ENCODE results near the gene DNAJC11. TPM values are rescaled to one million over a fixed set of nuclear protein-coding genes. Genes with fewer than 3 reads are reported as not detected.

The DNAJC11 gene
- total RNA-seq, 1 experiment from 2014 or later, result 102 TPM

DNA sequence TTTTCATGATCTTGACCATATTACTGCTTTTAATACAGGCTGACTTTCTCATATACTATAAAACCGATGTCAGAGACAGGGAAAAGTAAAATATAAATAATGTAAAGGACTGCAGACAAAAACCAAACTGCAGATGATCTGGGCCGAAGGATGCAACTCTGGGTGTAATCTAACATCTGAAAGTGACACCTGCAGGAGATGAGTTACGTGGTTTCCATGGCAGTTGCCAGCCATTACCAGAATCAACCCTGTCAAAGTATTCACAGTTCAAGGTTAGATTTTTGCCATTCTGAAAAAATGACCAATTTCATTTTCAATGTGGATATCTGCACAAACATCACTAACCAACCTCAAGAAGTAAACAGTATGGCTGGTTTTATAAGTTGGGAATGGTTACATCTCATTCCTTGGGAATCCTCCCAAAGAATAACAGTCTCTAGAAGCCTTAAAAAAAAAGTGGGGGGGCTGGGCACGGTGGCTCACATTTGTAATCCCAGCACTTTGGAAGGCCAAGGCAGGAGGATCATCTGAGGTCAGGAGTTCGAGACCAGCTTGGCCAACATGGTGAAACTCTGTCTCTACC is 27.7 kb downstream of the DNAJC11 start:
- Mint-ChIP-seq H3K4me3 (no peak overlapping the region), H3K9me3 (peaks cover 5% of the 10 kb centered on the region), H3K36me3 (peaks cover 80% of the 10 kb centered on the region), H3K4me1 (no peaks in the 10 kb centered on the region), H3K27me3 (ENCODE audit: low read depth) (no peaks in the 10 kb centered on the region), H3K27ac (no peak overlapping the region)
- ATAC-seq (no peak), DNase-seq (ENCODE audit: low spot score) (no peak)
- POLR2A ChIA-PET, result no interaction called here
- CTCF ChIA-PET, result interaction anchor here (0.6 to 1.5 kb wide), 2 partner anchors 21 to 28 kb away, joined by 3 read pairs; partner anchors contain the start of gene DNAJC11
- TF ChIP-seq ZNF121 (CRISPR knock-in tag; IDR thresholded peaks at IDR 0.05), result no peak
- TF ChIP-seq, protein P1, sequence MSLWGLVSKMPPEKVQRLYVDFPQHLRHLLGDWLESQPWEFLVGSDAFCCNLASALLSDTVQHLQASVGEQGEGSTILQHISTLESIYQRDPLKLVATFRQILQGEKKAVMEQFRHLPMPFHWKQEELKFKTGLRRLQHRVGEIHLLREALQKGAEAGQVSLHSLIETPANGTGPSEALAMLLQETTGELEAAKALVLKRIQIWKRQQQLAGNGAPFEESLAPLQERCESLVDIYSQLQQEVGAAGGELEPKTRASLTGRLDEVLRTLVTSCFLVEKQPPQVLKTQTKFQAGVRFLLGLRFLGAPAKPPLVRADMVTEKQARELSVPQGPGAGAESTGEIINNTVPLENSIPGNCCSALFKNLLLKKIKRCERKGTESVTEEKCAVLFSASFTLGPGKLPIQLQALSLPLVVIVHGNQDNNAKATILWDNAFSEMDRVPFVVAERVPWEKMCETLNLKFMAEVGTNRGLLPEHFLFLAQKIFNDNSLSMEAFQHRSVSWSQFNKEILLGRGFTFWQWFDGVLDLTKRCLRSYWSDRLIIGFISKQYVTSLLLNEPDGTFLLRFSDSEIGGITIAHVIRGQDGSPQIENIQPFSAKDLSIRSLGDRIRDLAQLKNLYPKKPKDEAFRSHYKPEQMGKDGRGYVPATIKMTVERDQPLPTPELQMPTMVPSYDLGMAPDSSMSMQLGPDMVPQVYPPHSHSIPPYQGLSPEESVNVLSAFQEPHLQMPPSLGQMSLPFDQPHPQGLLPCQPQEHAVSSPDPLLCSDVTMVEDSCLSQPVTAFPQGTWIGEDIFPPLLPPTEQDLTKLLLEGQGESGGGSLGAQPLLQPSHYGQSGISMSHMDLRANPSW (CRISPR knock-in tag; conservative IDR thresholded peaks at IDR 0.05; ENCODE audit: low read depth), result no peak
- no peak for TF ChIP-seq RORB (CRISPR knock-in tag; IDR thresholded peaks at IDR 0.05)
- TF ChIP-seq, protein P2, sequence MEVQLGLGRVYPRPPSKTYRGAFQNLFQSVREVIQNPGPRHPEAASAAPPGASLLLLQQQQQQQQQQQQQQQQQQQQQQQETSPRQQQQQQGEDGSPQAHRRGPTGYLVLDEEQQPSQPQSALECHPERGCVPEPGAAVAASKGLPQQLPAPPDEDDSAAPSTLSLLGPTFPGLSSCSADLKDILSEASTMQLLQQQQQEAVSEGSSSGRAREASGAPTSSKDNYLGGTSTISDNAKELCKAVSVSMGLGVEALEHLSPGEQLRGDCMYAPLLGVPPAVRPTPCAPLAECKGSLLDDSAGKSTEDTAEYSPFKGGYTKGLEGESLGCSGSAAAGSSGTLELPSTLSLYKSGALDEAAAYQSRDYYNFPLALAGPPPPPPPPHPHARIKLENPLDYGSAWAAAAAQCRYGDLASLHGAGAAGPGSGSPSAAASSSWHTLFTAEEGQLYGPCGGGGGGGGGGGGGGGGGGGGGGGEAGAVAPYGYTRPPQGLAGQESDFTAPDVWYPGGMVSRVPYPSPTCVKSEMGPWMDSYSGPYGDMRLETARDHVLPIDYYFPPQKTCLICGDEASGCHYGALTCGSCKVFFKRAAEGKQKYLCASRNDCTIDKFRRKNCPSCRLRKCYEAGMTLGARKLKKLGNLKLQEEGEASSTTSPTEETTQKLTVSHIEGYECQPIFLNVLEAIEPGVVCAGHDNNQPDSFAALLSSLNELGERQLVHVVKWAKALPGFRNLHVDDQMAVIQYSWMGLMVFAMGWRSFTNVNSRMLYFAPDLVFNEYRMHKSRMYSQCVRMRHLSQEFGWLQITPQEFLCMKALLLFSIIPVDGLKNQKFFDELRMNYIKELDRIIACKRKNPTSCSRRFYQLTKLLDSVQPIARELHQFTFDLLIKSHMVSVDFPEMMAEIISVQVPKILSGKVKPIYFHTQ (CRISPR knock-in tag; IDR thresholded peaks at IDR 0.05), result no peak
- no peak for TF ChIP-seq ZNF263 (CRISPR knock-in tag; IDR thresholded peaks at IDR 0.05; ENCODE audit: low read depth)
- TF ChIP-seq ZNF138 (CRISPR knock-in tag; conservative IDR thresholded peaks at IDR 0.05), result no peak
- TF ChIP-seq, protein P3, sequence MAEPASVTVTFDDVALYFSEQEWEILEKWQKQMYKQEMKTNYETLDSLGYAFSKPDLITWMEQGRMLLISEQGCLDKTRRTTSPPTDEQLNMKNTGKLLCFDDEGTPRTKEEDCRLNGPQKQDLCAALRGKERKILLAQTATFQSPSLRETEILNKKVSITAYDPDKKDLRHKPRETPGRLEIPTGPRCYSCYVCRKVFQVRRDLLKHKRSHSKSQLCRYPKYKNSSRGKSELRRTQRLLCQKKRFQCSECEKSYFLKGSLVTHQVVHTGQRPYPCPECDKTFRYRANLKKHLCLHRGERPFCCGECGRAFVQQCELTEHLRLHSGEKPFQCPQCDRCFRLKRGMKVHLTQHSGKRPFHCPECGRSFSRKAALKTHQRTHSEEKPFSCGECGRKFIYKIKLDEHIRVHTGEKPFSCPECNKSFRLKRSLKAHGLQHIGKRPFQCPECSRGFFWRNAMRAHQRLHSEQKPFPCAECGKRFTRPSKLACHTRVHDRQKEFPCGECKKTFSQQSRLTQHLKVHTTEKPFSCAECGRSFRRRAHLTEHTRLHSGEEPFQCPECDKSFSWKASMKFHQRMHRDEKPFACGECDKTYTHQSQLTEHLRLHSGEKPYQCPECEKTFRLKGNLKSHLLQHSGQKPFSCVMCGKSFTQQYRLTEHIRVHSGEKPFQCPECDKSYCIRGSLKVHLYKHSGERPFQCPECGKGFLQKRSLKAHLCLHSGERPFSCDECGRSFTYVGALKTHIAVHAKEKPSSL (CRISPR knock-in tag; conservative IDR thresholded peaks at IDR 0.05), result no peak
- no peak for TF ChIP-seq TEAD1 (CRISPR knock-in tag; IDR thresholded peaks at IDR 0.05)
- no peak for TF ChIP-seq TEAD4 (CRISPR knock-in tag; IDR thresholded peaks at IDR 0.05)
- TF ChIP-seq IRF2 (CRISPR knock-in tag; IDR thresholded peaks at IDR 0.05; ENCODE audit: borderline replicate concordance, low read depth), result no peak
- TF ChIP-seq, protein P4, sequence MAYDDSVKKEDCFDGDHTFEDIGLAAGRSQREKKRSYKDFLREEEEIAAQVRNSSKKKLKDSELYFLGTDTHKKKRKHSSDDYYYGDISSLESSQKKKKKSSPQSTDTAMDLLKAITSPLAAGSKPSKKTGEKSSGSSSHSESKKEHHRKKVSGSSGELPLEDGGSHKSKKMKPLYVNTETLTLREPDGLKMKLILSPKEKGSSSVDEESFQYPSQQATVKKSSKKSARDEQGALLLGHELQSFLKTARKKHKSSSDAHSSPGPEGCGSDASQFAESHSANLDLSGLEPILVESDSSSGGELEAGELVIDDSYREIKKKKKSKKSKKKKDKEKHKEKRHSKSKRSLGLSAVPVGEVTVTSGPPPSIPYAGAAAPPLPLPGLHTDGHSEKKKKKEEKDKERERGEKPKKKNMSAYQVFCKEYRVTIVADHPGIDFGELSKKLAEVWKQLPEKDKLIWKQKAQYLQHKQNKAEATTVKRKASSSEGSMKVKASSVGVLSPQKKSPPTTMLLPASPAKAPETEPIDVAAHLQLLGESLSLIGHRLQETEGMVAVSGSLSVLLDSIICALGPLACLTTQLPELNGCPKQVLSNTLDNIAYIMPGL (CRISPR knock-in tag; IDR thresholded peaks at IDR 0.05), result no peak
- TF ChIP-seq MXD4 (CRISPR knock-in tag; IDR thresholded peaks at IDR 0.05; ENCODE audit: borderline replicate concordance), result no peak

DNA sequence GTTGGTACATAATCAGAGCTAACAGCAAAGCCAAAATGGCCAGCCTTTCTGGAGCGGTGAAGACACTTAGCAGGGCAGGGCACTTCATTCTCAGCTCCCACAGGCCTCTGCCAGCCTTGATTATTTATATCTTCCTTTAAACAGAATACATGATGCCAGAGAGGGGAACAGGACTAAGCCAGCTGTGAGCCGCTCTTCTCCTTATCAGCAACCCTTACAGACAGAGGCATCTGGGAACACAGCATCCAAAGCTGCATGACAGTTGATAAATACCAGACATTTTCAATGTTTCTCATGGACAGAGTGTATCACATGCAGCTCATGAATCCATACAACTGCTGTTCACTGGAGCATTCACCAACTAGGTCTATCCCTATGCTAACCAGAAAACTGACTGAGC is 29.1 kb downstream of the DNAJC11 start:
- DNase-seq (ENCODE audit: low spot score), result no peak
- Mint-ChIP-seq H3K4me3 (no peak overlapping the region), H3K36me3 (peaks cover 74% of the 10 kb centered on the region), H3K9me3 (peaks cover 5% of the 10 kb centered on the region), H3K27ac (no peak overlapping the region; the same call in 1 of the 2 replicates), H3K27me3 (ENCODE audit: low read depth) (no peaks in the 10 kb centered on the region), H3K4me1 (no peaks in the 10 kb centered on the region)
- POLR2A ChIA-PET, result no interaction called here
- CTCF ChIA-PET, result no interaction called here
- no peak for ATAC-seq
- TF ChIP-seq NFATC4 (CRISPR knock-in tag; IDR thresholded peaks at IDR 0.05) (no peak), ZNF416 (CRISPR knock-in tag; IDR thresholded peaks at IDR 0.05) (no peak), SOX15 (CRISPR knock-in tag; IDR thresholded peaks at IDR 0.05) (no peak), CBFB (CRISPR knock-in tag; IDR thresholded peaks at IDR 0.05; ENCODE audit: low read depth) (no peak), NFE2L1 (CRISPR knock-in tag; IDR thresholded peaks at IDR 0.05) (no peak), ZNF232 (CRISPR knock-in tag; IDR thresholded peaks at IDR 0.05) (no peak), GRHL2 (CRISPR knock-in tag; IDR thresholded peaks at IDR 0.05; ENCODE audit: insufficient replicate concordance, severe bottlenecking) (no peak), SMAD4 (CRISPR knock-in tag; IDR thresholded peaks at IDR 0.05) (no peak), RORB (CRISPR knock-in tag; IDR thresholded peaks at IDR 0.05) (no peak)
- TF ChIP-seq, protein P4 (CRISPR knock-in tag; IDR thresholded peaks at IDR 0.05), result no peak
- TF ChIP-seq, protein P5, sequence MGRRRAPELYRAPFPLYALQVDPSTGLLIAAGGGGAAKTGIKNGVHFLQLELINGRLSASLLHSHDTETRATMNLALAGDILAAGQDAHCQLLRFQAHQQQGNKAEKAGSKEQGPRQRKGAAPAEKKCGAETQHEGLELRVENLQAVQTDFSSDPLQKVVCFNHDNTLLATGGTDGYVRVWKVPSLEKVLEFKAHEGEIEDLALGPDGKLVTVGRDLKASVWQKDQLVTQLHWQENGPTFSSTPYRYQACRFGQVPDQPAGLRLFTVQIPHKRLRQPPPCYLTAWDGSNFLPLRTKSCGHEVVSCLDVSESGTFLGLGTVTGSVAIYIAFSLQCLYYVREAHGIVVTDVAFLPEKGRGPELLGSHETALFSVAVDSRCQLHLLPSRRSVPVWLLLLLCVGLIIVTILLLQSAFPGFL (CRISPR knock-in tag; IDR thresholded peaks at IDR 0.05; ENCODE audit: borderline replicate concordance), result no peak
- TF ChIP-seq, protein P6, sequence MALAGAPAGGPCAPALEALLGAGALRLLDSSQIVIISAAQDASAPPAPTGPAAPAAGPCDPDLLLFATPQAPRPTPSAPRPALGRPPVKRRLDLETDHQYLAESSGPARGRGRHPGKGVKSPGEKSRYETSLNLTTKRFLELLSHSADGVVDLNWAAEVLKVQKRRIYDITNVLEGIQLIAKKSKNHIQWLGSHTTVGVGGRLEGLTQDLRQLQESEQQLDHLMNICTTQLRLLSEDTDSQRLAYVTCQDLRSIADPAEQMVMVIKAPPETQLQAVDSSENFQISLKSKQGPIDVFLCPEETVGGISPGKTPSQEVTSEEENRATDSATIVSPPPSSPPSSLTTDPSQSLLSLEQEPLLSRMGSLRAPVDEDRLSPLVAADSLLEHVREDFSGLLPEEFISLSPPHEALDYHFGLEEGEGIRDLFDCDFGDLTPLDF (CRISPR knock-in tag; IDR thresholded peaks at IDR 0.05), result no peak

All from WTC11 (cell line).